GM23248 (cell line): ENCODE data around the gene PPP2R2B. TPM values are rescaled to one million over a fixed set of nuclear protein-coding genes. Genes with fewer than 3 reads are reported as not detected.

Source experiments
- DNase-seq: peaks from one replicate; pipeline ENCODE4 v3.0.0-alpha.2; 2015
- H2AFZ ChIP-seq: fragments of 200-600 bp; sonication (generic); 2 replicates; pipeline ENCODE4 v1.6.1; 2016; ENCODE audit warnings: antibody characterized with exemption
- H3F3A ChIP-seq: fragments of 200-600 bp; sonication (generic); 2 replicates; pipeline ENCODE4 v1.6.1; 2016; ENCODE audit warnings: mild to moderate bottlenecking, antibody characterized with exemption, mixed run types; ENCODE audit not compliant: insufficient read depth
- H3K27ac ChIP-seq: fragments of 200-600 bp; sonication (generic); 2 replicates; pipeline ENCODE4 v1.5.1; 2016; ENCODE audit warnings: mild to moderate bottlenecking
- H3K27me3 ChIP-seq: fragments of 200-600 bp; sonication (generic); replicated peaks from 2 replicates; pipeline ENCODE4 v1.6.1; 2016; ENCODE audit warnings: mild to moderate bottlenecking; ENCODE audit not compliant: insufficient read depth
- H3K36me3 ChIP-seq: fragments of 200-600 bp; sonication (generic); 2 replicates; pipeline ENCODE4 v1.6.1; 2016; ENCODE audit warnings: low read depth, mild to moderate bottlenecking
- H3K4me1 ChIP-seq: fragments of 200-600 bp; sonication (generic); 2 replicates; pipeline ENCODE4 v1.6.1; 2016; ENCODE audit warnings: mild to moderate bottlenecking; ENCODE audit not compliant: insufficient read depth
- H3K4me2 ChIP-seq: fragments of 200-600 bp; sonication (generic); one replicate; pipeline ENCODE4 v1.6.1; 2016; ENCODE audit warnings: mild to moderate bottlenecking; ENCODE audit not compliant: unreplicated experiment
- H3K4me3 ChIP-seq: fragments of 200-600 bp; sonication (generic); 2 replicates; pipeline ENCODE4 v1.5.1; 2016; ENCODE audit warnings: mild to moderate bottlenecking
- H3K79me2 ChIP-seq: fragments of 200-600 bp; sonication (generic); 2 replicates; pipeline ENCODE4 v1.6.1; 2016; ENCODE audit warnings: mild to moderate bottlenecking; ENCODE audit not compliant: insufficient read depth
- H3K9ac ChIP-seq: fragments of 200-600 bp; sonication (generic); 2 replicates; pipeline ENCODE4 v1.6.1; 2016; ENCODE audit warnings: mild to moderate bottlenecking
- H3K9me2 ChIP-seq: fragments of 200-600 bp; sonication (generic); 2 replicates; pipeline ENCODE4 v1.6.1; 2016; ENCODE audit warnings: mixed run types, mild to moderate bottlenecking, moderate library complexity; ENCODE audit not compliant: insufficient read depth
- H3K9me3 ChIP-seq: fragments of 200-600 bp; sonication (generic); one replicate; pipeline ENCODE4 v1.6.1; 2017; ENCODE audit warnings: low read depth
- H4K20me1 ChIP-seq: fragments of 200-600 bp; sonication (generic); 2 replicates; pipeline ENCODE4 v1.6.0; 2016; ENCODE audit not compliant: insufficient read depth
- EZH2 ChIP-seq: fragments of 200-600 bp; sonication (generic); IDR thresholded peaks from 2 replicates; pipeline ENCODE4 v1.6.1; 2018; ENCODE audit warnings: antibody characterized with exemption, mild to moderate bottlenecking; ENCODE audit not compliant: insufficient read depth, poor library complexity, severe bottlenecking
- EZH2phosphoT487 ChIP-seq: fragments of 200-600 bp; sonication (generic); IDR thresholded peaks from 2 replicates; pipeline ENCODE4 v1.6.1; 2018; ENCODE audit warnings: antibody characterized with exemption, moderate library complexity, mild to moderate bottlenecking, low read depth; ENCODE audit not compliant: insufficient read depth
- WGBS, 2 experiments: methylation state at CpG; one replicate each; pipeline ENCODE4 v1.1.6; 2015 to 2017; ENCODE audit warnings: low lambda C conversion rate in 2 of 2, low coverage in 1 of 2; ENCODE audit errors: missing lambda C conversion rate in 2 of 2; 5-methylcytosine and 5-hydroxymethylcytosine counted together
- in situ Hi-C: fragments of 300-500 bp; cut with MboI; formaldehyde crosslinking; loops from 2 replicates; pipeline ENCODE4 v1.15.0; 2020
- polyA plus RNA-seq: library from polyadenylated mRNA; unstranded; fragments of >200 nt; fragmentation: Nextera tagmentation; extraction: Ambion mirVana; gene quantifications from 2 replicates; pipeline ENCODE4 v1.2.1, GENCODE V29; 2016
- total RNA-seq: library from RNA; depleted of rRNA; stranded (reverse); fragments of >200 nt; shearing (Covaris generic); gene quantifications from 2 replicates; pipeline ENCODE4 v1.2.3, GENCODE V29; 2014

The PPP2R2B gene
- total and polyA plus RNA-seq, 2 experiments from 2014 or later, result 0.11 to 0.28 TPM

DNA sequence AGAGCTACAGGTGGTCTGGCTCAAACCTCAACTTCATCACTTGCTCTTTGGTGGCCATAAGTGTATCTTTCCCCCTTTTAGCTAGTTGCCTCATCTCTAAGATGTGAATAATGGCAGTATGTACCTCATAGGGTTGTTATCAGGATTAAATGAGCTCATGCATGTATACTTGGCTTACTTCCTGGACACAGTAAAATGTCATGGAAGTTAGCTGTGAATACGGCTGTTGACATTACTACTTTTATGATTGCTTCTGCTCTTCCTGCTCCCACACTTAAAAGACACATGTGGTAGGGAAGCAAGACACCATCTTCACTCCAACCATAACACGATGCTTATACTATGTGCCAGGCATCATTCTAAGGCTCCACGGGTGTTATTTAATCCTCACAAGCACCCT is 248.1 kb downstream of the PPP2R2B start:
- Histone ChIP-seq H3K27ac (no peak overlapping the region), H3K79me2 (no peaks in the 10 kb centered on the region), H4K20me1 (no peaks in the 10 kb centered on the region), H3F3A (no peaks in the 10 kb centered on the region), H3K4me3 (no peak overlapping the region), H3K4me1 (no peaks in the 10 kb centered on the region), H2AFZ (no peak overlapping the region), H3K27me3 (no peaks in the 10 kb centered on the region), H3K4me2 (no peak overlapping the region), H3K9me2 (no peaks in the 10 kb centered on the region), H3K9me3 (no peaks in the 10 kb centered on the region), H3K36me3 (no peaks in the 10 kb centered on the region), H3K9ac (no peak overlapping the region)
- no peak for TF ChIP-seq EZH2
- no peak for TF ChIP-seq EZH2phosphoT487
- in situ Hi-C loops, result no loop called here
- WGBS, 2 experiments, result 35 to 44% methylated on average over 3 of the region's 3 CpGs
- DNase-seq, result no peak

DNA sequence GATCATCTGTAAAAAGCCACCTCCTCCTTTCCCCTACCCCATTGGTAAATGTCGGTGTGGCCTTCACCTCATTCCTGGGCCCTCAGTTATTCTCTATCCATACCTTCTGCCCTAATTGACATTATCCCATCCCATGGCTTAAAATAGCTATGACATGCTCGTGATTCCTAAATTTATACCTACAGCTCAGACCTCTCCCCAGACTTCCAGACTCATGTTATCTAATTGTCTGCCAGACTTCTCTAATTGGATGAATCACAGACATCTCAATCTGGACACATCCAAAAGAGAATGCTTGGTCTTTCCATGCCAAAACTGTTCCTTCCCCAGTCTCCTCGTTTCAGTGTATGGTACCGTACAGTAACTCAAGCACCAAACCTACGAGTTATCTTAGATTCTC is 249.6 kb downstream of the PPP2R2B start:
- Histone ChIP-seq H3K4me1 (no peaks in the 10 kb centered on the region), H3K9ac (no peak overlapping the region), H3K4me2 (no peak overlapping the region), H3F3A (no peaks in the 10 kb centered on the region), H3K4me3 (no peak overlapping the region), H3K27me3 (no peaks in the 10 kb centered on the region), H3K36me3 (no peaks in the 10 kb centered on the region), H4K20me1 (no peaks in the 10 kb centered on the region), H3K9me2 (no peaks in the 10 kb centered on the region), H3K79me2 (no peaks in the 10 kb centered on the region), H3K27ac (no peak overlapping the region), H2AFZ (no peak overlapping the region), H3K9me3 (no peaks in the 10 kb centered on the region)
- 29 to 32% methylated on average over 5 of the region's 5 CpGs for WGBS, 2 experiments
- TF ChIP-seq EZH2phosphoT487 (no peak), EZH2 (no peak)
- no peak for DNase-seq
- in situ Hi-C loops, result no loop called here

DNA sequence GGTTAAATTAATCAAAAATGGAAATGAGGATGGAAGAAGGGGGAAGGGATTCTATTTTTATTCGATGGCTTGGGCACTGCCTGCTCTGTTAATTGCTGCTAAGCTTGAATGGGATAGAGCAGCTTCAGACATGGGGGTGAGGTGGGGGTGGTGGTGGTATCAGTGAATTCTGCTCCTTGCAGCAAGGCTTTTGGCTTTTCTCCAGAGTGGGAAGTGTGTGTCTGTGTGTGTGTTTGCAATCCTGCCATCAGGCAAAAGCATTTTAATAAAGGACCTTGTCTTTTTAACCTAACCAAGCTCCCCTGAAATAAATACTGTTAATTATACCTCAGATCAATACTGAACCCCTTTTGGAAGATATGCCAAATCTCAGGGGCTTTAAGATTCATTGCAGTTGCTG is 251.6 kb downstream of the PPP2R2B start:
- H4K20me1 ChIP-seq, result no peaks in the 10 kb centered on the region
- H3K4me2 ChIP-seq, result no peak overlapping the region
- H3K9me3 ChIP-seq, result no peaks in the 10 kb centered on the region
- 0 to 15% methylated on average over 1 of the region's 1 CpG for WGBS, 2 experiments
- H3K27ac ChIP-seq, result no peak overlapping the region
- in situ Hi-C loops, result no loop called here
- no peak for TF ChIP-seq EZH2
- TF ChIP-seq EZH2phosphoT487, result no peak
- no peaks in the 10 kb centered on the region for H3K27me3 ChIP-seq
- no peak for DNase-seq
- H3K79me2 ChIP-seq, result no peaks in the 10 kb centered on the region
- H3K9me2 ChIP-seq, result no peaks in the 10 kb centered on the region
- H3K4me1 ChIP-seq, result no peaks in the 10 kb centered on the region
- no peak overlapping the region for H3K4me3 ChIP-seq
- no peak overlapping the region for H2AFZ ChIP-seq
- H3F3A ChIP-seq, result no peaks in the 10 kb centered on the region
- H3K9ac ChIP-seq, result no peak overlapping the region
- no peaks in the 10 kb centered on the region for H3K36me3 ChIP-seq

DNA sequence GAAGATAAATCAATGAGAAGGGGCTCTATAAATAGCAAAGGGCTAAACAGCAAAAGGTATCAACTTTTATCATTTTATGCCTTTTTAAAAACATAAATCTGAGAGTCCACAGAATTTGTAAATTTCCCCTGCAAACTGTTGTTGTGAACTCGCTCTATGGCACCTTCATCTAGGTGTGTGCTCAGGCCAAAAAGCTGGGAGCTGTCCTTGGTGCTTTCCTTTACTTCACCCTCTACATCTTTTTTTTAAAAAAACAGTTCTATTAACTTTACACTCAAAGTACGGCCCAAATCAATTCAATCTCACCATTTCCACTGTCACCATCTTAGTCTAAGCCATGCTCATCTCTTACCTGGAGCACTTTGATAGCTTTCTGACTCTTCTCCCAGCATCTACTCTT is 254.4 kb downstream of the PPP2R2B start:
- TF ChIP-seq EZH2 (no peak), EZH2phosphoT487 (no peak)
- no peaks in the 10 kb centered on the region for H3K4me1 ChIP-seq
- no peaks in the 10 kb centered on the region for H3K9me2 ChIP-seq
- H3K27ac ChIP-seq, result no peak overlapping the region
- no peaks in the 10 kb centered on the region for H3K27me3 ChIP-seq
- H3K9me3 ChIP-seq, result no peaks in the 10 kb centered on the region
- H3F3A ChIP-seq, result no peaks in the 10 kb centered on the region
- no peaks in the 10 kb centered on the region for H3K79me2 ChIP-seq
- H3K36me3 ChIP-seq, result no peaks in the 10 kb centered on the region
- no peaks in the 10 kb centered on the region for H4K20me1 ChIP-seq
- in situ Hi-C loops, result no loop called here
- H3K4me3 ChIP-seq, result no peak overlapping the region
- 31 to 32% methylated on average over 2 of the region's 2 CpGs for WGBS, 2 experiments
- H3K4me2 ChIP-seq, result no peak overlapping the region
- H3K9ac ChIP-seq, result no peak overlapping the region
- no peak overlapping the region for H2AFZ ChIP-seq
- DNase-seq, result no peak

DNA sequence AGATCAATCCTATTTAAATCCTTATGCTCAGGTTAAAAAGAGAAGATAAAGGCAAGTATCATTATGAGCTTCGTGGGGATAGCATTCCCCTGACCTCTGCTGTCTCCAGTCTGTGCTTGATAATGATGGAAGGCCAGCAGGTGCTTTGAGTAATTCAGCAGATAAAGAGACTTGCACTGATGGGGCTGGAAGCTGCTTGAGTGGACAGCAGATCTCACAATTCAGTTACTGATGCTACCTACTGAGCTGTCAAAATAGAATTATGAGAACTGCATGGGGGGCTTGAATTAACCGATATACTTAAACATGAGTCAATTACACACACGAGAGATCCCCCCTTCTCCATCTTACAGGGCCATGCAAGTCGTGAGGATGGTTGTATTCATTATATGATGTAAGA is 254.9 kb downstream of the PPP2R2B start:
- Histone ChIP-seq H3F3A (no peaks in the 10 kb centered on the region), H2AFZ (no peak overlapping the region), H4K20me1 (no peaks in the 10 kb centered on the region), H3K36me3 (no peaks in the 10 kb centered on the region), H3K4me2 (no peak overlapping the region), H3K4me1 (no peaks in the 10 kb centered on the region), H3K27ac (no peak overlapping the region), H3K9me3 (no peaks in the 10 kb centered on the region), H3K9ac (no peak overlapping the region), H3K9me2 (no peaks in the 10 kb centered on the region), H3K4me3 (no peak overlapping the region), H3K27me3 (no peaks in the 10 kb centered on the region), H3K79me2 (no peaks in the 10 kb centered on the region)
- DNase-seq, result no peak
- WGBS, 2 experiments, result 14 to 15% methylated on average over 4 of the region's 4 CpGs
- in situ Hi-C loops, result no loop called here
- TF ChIP-seq EZH2, result no peak
- TF ChIP-seq EZH2phosphoT487, result no peak
